ENCODE results near the gene NSUN4. TPM values are rescaled to one million over a fixed set of nuclear protein-coding genes. Genes with fewer than 3 reads are reported as not detected.

The NSUN4 gene
- total RNA-seq, 1 experiment from 2014 or later = 30.7 TPM

- H3K36me3 ChIP-seq (ENCODE audit: insufficient read depth, low read length, poor library complexity, severe bottlenecking) = no peaks in the 10 kb centered on the region
- no peaks in the 10 kb centered on the region for H3K9me3 ChIP-seq (ENCODE audit: low read depth, low read length, poor library complexity, severe bottlenecking)
- no TSS peak for BruUV-seq (replicated peaks)
- no peaks in the 10 kb centered on the region for H3K27me3 ChIP-seq (replicated peaks; ENCODE audit: insufficient read depth, low read depth, low read length, poor library complexity)
- CTCF ChIA-PET = no interaction called here
- DNase-seq (ENCODE audit: low spot score) = no peak
- H3K27ac ChIP-seq (ENCODE audit: low read depth, low read length, poor library complexity, severe bottlenecking) = no peak overlapping the region
- no peak overlapping the region for H3K4me3 ChIP-seq (ENCODE audit: low read depth, low read length, poor library complexity, severe bottlenecking)
- POLR2A ChIA-PET (ENCODE audit: low non-redundant PET) = no interaction called here
- intact Hi-C loops (cut with micrococcal nuclease; ENCODE audit: unreplicated experiment) = no loop called here
- no peaks in the 10 kb centered on the region for H3K4me1 ChIP-seq (ENCODE audit: insufficient read depth, low read length, poor library complexity, severe bottlenecking)
- no peak for TF ChIP-seq EZH2 (IDR thresholded peaks at IDR 0.05; ENCODE audit: borderline replicate concordance, low read depth, low read length, poor library complexity, severe bottlenecking)
- no peak for TF ChIP-seq CTCF (conservative IDR thresholded peaks at IDR 0.05; ENCODE audit: low read depth, low read length)
These were observed 31.8 kb downstream of the NSUN4 start for GRCh38 chr1:46372431-46372830.

GRCh38 chr1:46379996-46380395 lies 39.4 kb downstream of the NSUN4 start:
- H3K36me3 ChIP-seq (ENCODE audit: insufficient read depth, low read length, poor library complexity, severe bottlenecking) = no peaks in the 10 kb centered on the region
- no TSS peak for BruUV-seq (replicated peaks)
- no peaks in the 10 kb centered on the region for H3K27me3 ChIP-seq (replicated peaks; ENCODE audit: insufficient read depth, low read depth, low read length, poor library complexity)
- CTCF ChIA-PET = no interaction called here
- no peak for DNase-seq (ENCODE audit: low spot score)
- H3K4me1 ChIP-seq (ENCODE audit: insufficient read depth, low read length, poor library complexity, severe bottlenecking) = no peaks in the 10 kb centered on the region
- intact Hi-C loops (cut with micrococcal nuclease; ENCODE audit: unreplicated experiment) = no loop called here
- POLR2A ChIA-PET (ENCODE audit: low non-redundant PET) = no interaction called here
- H3K27ac ChIP-seq (ENCODE audit: low read depth, low read length, poor library complexity, severe bottlenecking) = no peak overlapping the region
- TF ChIP-seq EZH2 (IDR thresholded peaks at IDR 0.05; ENCODE audit: borderline replicate concordance, low read depth, low read length, poor library complexity, severe bottlenecking) = no peak
- TF ChIP-seq CTCF (conservative IDR thresholded peaks at IDR 0.05; ENCODE audit: low read depth, low read length) = no peak
- H3K9me3 ChIP-seq (ENCODE audit: low read depth, low read length, poor library complexity, severe bottlenecking) = no peaks in the 10 kb centered on the region
- H3K4me3 ChIP-seq (ENCODE audit: low read depth, low read length, poor library complexity, severe bottlenecking) = no peak overlapping the region

- no peaks in the 10 kb centered on the region for H3K36me3 ChIP-seq (ENCODE audit: insufficient read depth, low read length, poor library complexity, severe bottlenecking)
- no peaks in the 10 kb centered on the region for H3K4me1 ChIP-seq (ENCODE audit: insufficient read depth, low read length, poor library complexity, severe bottlenecking)
- H3K4me3 ChIP-seq (ENCODE audit: low read depth, low read length, poor library complexity, severe bottlenecking) = no peak overlapping the region
- DNase-seq (ENCODE audit: low spot score) = no peak
- no peaks in the 10 kb centered on the region for H3K9me3 ChIP-seq (ENCODE audit: low read depth, low read length, poor library complexity, severe bottlenecking)
- no peak overlapping the region for H3K27ac ChIP-seq (ENCODE audit: low read depth, low read length, poor library complexity, severe bottlenecking)
- ChIA-PET CTCF (no interaction called here), POLR2A (ENCODE audit: low non-redundant PET) (no interaction called here)
- TF ChIP-seq CTCF (conservative IDR thresholded peaks at IDR 0.05; ENCODE audit: low read depth, low read length) = no peak
- no peak for TF ChIP-seq EZH2 (IDR thresholded peaks at IDR 0.05; ENCODE audit: borderline replicate concordance, low read depth, low read length, poor library complexity, severe bottlenecking)
- BruUV-seq (replicated peaks) = no TSS peak
- intact Hi-C loops (cut with micrococcal nuclease; ENCODE audit: unreplicated experiment) = no loop called here
- no peaks in the 10 kb centered on the region for H3K27me3 ChIP-seq (replicated peaks; ENCODE audit: insufficient read depth, low read depth, low read length, poor library complexity)
These were observed 39.9 kb downstream of the NSUN4 start for GRCh38 chr1:46380508-46380907.

Measured in A673 (cell line).